HG03039 (cell line): Measurements from ENCODE around the gene MDK.
"Not testable (repeated sequence)": the region's sequence is repeated elsewhere in the genome, so short reads cannot be mapped to it uniquely, and the experiment has no call there.

Experiments
- ATAC-seq: cut with Tn5 transposase; IDR thresholded peaks from one replicate; pipeline ENCODE4 v1.9.1; 2021; ENCODE audit warnings: mild to moderate bottlenecking, moderate library complexity; ENCODE audit not compliant: unreplicated experiment

MDK gene

DNA sequence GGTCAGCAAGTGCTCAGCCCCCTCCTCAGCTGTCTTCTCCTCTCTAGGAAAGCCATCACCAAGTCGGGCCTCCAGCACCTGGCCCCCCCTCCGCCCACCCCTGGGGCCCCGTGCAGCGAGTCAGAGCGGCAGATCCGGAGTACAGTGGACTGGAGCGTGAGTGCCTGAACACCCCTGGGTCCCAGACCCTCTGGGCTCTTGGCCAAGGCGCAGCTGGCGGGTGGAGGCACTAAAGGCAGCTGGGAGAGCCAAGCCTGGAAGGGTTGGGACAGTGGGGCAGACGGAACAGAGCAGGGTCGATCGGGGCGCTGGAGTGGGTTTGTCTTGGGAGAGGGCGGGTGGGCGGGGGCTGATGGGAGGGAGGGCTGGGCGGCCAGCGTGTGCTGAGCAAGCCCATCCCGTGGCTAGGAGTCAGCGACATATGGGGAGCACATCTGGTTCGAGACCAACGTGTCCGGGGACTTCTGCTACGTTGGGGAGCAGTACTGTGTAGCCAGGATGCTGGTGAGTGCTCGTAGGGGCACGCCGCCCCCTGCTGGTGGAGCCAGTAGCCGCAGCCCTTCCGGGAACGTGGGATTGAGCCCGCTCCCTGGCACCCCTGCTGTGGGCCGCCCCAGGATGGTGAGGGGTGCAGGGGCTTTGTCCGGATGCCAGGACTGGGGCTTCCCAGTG, 14.1 kb upstream of the MDK start:
- no peak for ATAC-seq

- no peak for ATAC-seq
These were observed 13.6 kb upstream of the MDK start for GRCh38 chr11:46367916-46368267.

- ATAC-seq, result no peak
These were observed 11.9 kb upstream of the MDK start for GRCh38 chr11:46369458-46370152.

DNA sequence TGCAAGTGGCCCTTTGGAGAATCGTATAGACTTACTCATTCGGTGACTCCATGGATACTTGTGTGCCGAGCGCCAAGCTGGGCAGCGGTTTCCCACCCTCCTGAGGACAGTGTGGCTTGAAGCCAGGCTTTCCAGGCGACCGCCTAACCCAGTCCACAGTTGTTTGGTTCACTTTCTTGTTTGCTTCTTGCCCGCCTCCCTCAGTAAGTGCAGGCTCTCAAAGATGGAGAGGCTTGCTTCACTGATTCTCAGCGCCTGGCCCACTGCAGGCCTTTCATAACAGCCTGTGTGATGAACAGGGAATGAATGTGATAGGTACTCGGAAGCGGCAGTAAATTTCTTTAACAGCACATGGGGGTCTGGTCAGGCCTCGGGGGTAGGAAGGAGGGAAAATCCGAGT, 11.2 kb upstream of the MDK start:
- no peak for ATAC-seq

- not testable (repeated sequence) for ATAC-seq
These were observed 10.2 kb upstream of the MDK start for GRCh38 chr11:46371262-46371661.

DNA sequence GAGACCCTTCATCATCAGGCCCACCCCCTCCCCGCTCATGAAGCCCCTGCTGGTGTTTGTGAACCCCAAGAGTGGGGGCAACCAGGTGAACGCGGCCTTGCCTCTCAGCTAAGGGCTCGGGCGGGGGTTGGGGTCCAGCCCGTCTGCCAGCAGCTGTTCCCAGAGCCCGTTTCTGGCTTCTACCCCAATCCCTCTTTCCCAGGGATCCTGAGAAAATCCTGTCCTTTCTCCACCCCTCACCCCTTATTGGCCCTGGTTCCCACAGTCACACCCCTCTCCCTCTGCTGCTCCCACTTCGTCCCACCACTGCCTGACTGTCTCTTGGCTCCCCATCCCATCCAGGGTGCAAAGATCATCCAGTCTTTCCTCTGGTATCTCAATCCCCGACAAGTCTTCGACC, 9.4 kb upstream of the MDK start:
- no peak for ATAC-seq

GRCh38 chr11:46372501-46372900, 9.0 kb upstream of the MDK start:
- ATAC-seq, result not testable (repeated sequence)

GRCh38 chr11:46373787-46374740, 7.4 kb upstream of the MDK start:
- ATAC-seq, result no peak

DNA sequence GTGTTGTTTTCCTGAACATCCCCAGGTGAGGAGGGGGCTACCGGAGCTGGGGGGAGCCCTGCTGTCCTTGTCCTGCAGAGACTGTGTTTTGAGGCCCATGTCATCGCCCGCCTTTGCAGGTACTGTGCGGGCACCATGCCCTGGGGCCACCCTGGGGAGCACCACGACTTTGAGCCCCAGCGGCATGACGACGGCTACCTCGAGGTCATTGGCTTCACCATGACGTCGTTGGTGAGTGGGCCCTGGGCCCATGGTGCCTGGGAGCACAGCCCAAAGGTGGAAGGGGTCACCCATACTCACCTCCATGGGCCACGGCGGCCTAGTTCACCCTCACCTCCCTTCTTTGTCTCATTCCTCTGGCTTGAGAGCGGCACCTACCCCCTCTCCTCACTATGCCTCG, 6.7 kb upstream of the MDK start:
- ATAC-seq, result no peak

DNA sequence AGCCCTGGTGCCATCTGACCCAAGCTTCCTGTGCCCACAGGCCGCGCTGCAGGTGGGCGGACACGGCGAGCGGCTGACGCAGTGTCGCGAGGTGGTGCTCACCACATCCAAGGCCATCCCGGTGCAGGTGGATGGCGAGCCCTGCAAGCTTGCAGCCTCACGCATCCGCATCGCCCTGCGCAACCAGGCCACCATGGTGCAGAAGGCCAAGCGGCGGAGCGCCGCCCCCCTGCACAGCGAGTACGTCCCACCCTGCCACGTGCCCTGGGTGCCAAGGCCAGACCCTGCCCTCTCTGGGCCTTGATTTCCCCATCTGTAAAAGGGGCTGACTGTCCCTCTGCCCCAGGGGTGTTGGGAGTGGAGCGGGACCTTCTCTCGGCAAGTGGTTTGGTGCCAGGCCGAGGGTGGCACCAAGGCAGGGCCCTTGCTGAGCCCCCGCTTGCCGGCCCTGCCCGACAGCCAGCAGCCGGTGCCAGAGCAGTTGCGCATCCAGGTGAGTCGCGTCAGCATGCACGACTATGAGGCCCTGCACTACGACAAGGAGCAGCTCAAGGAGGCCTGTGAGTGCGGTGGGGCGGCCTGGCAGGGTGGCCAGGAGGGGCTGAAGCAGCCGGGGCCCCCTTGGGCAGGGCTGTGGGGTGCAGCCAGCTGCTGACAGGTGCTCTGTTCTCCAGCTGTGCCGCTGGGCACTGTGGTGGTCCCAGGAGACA, 5.9 kb upstream of the MDK start:
- no peak for ATAC-seq

- no peak for ATAC-seq
These were observed 5.0 kb upstream of the MDK start for GRCh38 chr11:46376258-46377050.

- ATAC-seq, result no peak
These were observed 4.2 kb upstream of the MDK start for GRCh38 chr11:46377290-46377689.

DNA sequence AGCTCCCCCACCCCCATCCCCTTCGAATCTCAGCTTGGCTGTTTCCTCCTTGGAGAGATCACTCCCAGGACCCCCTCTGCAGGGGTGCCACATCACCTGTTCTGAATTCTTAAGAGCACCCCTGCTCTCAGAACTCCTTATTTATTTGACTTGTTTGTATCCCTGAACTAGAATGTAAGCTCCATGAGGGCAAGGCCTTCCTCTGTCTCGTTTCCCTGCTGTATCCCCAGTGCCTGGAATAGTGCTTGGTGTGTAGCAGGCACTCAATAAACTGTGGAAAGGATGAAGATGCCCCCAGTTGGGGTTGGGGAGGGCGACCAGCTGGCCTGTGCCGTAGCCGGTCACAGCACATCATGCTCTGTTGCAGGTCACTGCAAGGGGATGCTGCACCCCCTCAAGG, 3.6 kb upstream of the MDK start:
- no peak for ATAC-seq

DNA sequence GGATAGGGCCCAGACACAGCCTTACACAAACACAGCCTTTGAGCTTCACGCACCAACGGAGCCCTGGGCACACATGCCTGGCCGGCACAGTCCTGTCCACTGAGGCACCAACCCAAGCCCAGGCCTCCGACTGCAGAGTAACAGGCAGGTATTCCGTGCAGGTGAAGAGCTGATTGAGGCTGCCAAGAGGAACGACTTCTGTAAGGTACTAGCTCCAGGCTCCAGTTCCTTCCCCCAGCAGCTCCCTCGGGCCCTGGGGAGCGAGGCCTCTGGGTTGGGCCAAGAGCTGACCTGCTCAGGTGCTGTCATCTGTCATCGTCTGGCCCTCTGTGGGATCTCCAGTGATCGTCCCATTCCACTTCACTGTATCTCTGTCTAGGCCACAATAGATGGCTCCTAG, 3.2 kb upstream of the MDK start:
- ATAC-seq, result no peak

- no peak for ATAC-seq
These were observed 2.5 kb upstream of the MDK start for GRCh38 chr11:46378811-46379481.

- ATAC-seq, result not testable (repeated sequence)
These were observed 1.8 kb upstream of the MDK start for GRCh38 chr11:46379482-46380293.

DNA sequence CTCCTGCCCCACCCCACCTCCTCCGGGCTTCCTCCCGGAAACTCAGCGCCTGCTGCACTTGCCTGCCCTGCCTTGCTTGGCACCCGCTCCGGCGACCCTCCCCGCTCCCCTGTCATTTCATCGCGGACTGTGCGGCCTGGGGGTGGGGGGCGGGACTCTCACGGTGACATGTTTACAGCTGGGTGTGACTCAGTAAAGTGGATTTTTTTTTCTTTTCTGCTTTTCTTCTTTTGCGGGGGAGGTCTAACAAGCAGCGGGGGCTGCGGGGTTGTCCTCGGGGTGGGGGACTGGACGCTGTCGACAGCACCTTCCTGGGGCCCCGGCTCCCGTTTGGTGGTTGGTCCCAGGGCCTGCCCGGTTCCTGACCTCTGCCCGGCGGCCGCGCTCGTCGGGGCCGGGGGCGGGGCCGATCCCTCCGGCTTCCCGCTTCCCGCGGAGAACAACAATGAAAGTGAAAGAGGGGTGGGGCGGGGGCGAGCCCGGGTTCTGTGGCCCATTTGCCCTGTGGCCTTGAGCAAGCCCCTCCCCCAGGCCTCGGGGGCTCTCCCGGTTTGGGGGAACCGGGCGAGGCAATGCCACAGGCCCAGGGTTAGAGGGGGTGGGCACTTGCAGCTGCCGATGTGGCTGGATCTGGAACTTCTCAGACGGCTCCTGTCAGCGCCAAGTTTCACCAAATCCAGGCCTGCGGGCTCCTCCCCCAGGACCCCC, 975 bp upstream of the MDK start:
- no peak for ATAC-seq
